GM18520 (cell line): Measurements from ENCODE around the gene FNDC3B.

ENCODE experiments used
- ATAC-seq: cut with Tn5 transposase; IDR thresholded peaks from one replicate; pipeline ENCODE4 v1.9.1; 2021; ENCODE audit not compliant: unreplicated experiment

Gene FNDC3B

GRCh38 chr3:172184106-172184822, 144.9 kb downstream of the FNDC3B start:
- no peak for ATAC-seq

GRCh38 chr3:172185907-172186306, 146.5 kb downstream of the FNDC3B start:
- ATAC-seq = no peak

- ATAC-seq = no peak
These were observed 147.2 kb downstream of the FNDC3B start for GRCh38 chr3:172186607-172187006.

- ATAC-seq = no peak
These were observed 148.1 kb downstream of the FNDC3B start for GRCh38 chr3:172187511-172187910.

- no peak for ATAC-seq
These were observed 149.1 kb downstream of the FNDC3B start for GRCh38 chr3:172188511-172188910.

- no peak for ATAC-seq
These were observed 149.8 kb downstream of the FNDC3B start for GRCh38 chr3:172189213-172189612.

- no peak for ATAC-seq
These were observed 150.7 kb downstream of the FNDC3B start for GRCh38 chr3:172189987-172190603.

- ATAC-seq = no peak
These were observed 151.6 kb downstream of the FNDC3B start for GRCh38 chr3:172190980-172191379.

GRCh38 chr3:172191629-172192028, 152.3 kb downstream of the FNDC3B start:
- ATAC-seq = no peak

GRCh38 chr3:172192830-172193415, 153.5 kb downstream of the FNDC3B start:
- ATAC-seq = no peak

- no peak for ATAC-seq
These were observed 154.1 kb downstream of the FNDC3B start for GRCh38 chr3:172193436-172193835.

- no peak for ATAC-seq
These were observed 155.5 kb downstream of the FNDC3B start for GRCh38 chr3:172194702-172195406.

- ATAC-seq = no peak
These were observed 156.0 kb downstream of the FNDC3B start for GRCh38 chr3:172195407-172195754.

GRCh38 chr3:172197344-172197743, 158.0 kb downstream of the FNDC3B start:
- ATAC-seq = no peak

- no peak for ATAC-seq
These were observed 159.1 kb downstream of the FNDC3B start for GRCh38 chr3:172198428-172198827.

- ATAC-seq = no peak
These were observed 160.5 kb downstream of the FNDC3B start for GRCh38 chr3:172199850-172200369.

- no peak for ATAC-seq
These were observed 161.9 kb downstream of the FNDC3B start for GRCh38 chr3:172201136-172201869.

GRCh38 chr3:172201870-172202236, 162.5 kb downstream of the FNDC3B start:
- no peak for ATAC-seq

- no peak for ATAC-seq
These were observed 163.4 kb downstream of the FNDC3B start for GRCh38 chr3:172202797-172203196.

- ATAC-seq = no peak
These were observed 164.3 kb downstream of the FNDC3B start for GRCh38 chr3:172203522-172204258.
